Kidney epithelial cell (primary cell): ENCODE measurements around the gene SEPTIN12. TPM values are rescaled to one million over a fixed set of nuclear protein-coding genes. Genes with fewer than 3 reads are reported as not detected.

Experiments
- DNase-seq: peaks from one replicate; pipeline ENCODE4 v3.0.0-alpha.2; 2010; ENCODE audit warnings: low read depth
- H3K27me3 ChIP-seq: 2 replicates; pipeline ENCODE4 v1.6.0; 2011; ENCODE audit warnings: low read length; ENCODE audit not compliant: control insufficient read depth, insufficient read depth
- H3K36me3 ChIP-seq: 2 replicates; pipeline ENCODE4 v1.5.1; 2011; ENCODE audit warnings: low read length; ENCODE audit not compliant: control insufficient read depth, insufficient read depth
- H3K4me3 ChIP-seq: 2 replicates; pipeline ENCODE4 v1.5.1; 2011; ENCODE audit warnings: low read depth, mild to moderate bottlenecking, control low read depth, low read length
- total RNA-seq: library from RNA; depleted of rRNA; stranded (reverse); fragments of >200 nt; gene quantifications from 2 replicates; pipeline ENCODE4 v1.2.3, GENCODE V29; 2015
- TF ChIP-seq, protein P1 (sequence below): IDR thresholded peaks from 2 replicates; pipeline ENCODE4 v1.5.1; 2011; ENCODE audit warnings: mild to moderate bottlenecking, moderate library complexity, low read length, control low read depth, inconsistent platforms; ENCODE audit not compliant: insufficient read depth, poor library complexity, severe bottlenecking

The SEPTIN12 gene
- total RNA-seq, 1 donor from 2014 or later: not detected

DNA sequence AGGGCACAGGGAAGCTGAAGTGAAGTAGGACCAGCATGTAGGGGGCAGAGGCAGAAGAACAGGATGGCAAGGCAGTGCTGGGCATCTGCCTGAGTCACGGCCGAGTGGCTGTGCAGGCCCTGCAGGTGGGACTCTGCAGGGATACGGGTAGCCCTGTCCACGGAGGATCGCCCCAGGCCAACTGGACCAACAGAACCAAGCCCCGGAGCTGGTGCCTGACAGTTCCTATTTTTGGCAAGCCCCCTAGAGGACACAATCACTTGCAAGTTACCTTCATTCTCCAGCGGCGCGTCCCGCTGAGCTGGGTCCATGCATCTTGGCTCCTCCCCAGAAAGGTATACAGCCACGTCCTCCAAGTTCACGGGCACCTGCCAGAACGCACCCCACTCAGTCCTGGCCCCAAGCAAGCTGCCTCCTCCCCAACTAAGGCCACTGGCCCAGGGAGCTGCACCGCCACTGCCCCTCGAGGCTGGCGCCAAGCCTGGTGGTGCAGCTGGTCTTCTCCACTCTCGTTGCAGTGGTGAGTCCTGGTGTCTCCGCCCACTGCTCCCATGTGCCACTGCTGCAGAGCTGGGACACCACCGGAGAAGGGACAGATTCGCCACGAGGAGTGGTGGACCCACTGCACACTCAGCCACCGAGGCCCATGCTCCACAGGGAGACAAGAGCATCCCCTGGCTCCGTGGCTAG is 27.8 kb downstream of the SEPTIN12 start:
- H3K27me3 ChIP-seq: no peaks in the 10 kb centered on the region
- peaks cover 8% of the 10 kb centered on the region for H3K36me3 ChIP-seq
- TF ChIP-seq, protein P1, sequence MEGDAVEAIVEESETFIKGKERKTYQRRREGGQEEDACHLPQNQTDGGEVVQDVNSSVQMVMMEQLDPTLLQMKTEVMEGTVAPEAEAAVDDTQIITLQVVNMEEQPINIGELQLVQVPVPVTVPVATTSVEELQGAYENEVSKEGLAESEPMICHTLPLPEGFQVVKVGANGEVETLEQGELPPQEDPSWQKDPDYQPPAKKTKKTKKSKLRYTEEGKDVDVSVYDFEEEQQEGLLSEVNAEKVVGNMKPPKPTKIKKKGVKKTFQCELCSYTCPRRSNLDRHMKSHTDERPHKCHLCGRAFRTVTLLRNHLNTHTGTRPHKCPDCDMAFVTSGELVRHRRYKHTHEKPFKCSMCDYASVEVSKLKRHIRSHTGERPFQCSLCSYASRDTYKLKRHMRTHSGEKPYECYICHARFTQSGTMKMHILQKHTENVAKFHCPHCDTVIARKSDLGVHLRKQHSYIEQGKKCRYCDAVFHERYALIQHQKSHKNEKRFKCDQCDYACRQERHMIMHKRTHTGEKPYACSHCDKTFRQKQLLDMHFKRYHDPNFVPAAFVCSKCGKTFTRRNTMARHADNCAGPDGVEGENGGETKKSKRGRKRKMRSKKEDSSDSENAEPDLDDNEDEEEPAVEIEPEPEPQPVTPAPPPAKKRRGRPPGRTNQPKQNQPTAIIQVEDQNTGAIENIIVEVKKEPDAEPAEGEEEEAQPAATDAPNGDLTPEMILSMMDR: no peak
- no peak for DNase-seq
- H3K4me3 ChIP-seq: no peak overlapping the region

- no peaks in the 10 kb centered on the region for H3K27me3 ChIP-seq
- TF ChIP-seq, protein P1: no peak
- DNase-seq: no peak
- H3K4me3 ChIP-seq: no peak overlapping the region
- H3K36me3 ChIP-seq: peaks cover 3% of the 10 kb centered on the region
These were observed 32.5 kb downstream of the SEPTIN12 start for GRCh38 chr16:4755687-4756086.

GRCh38 chr16:4754865-4755264 is 33.3 kb downstream of the SEPTIN12 start:
- H3K36me3 ChIP-seq: peaks cover 1% of the 10 kb centered on the region
- H3K4me3 ChIP-seq: no peak overlapping the region
- no peak for DNase-seq
- no peaks in the 10 kb centered on the region for H3K27me3 ChIP-seq
- TF ChIP-seq, protein P1: no peak

GRCh38 chr16:4753227-4753626 is 34.9 kb downstream of the SEPTIN12 start:
- Histone ChIP-seq H3K4me3 (no peak overlapping the region), H3K36me3 (peaks cover 1% of the 10 kb centered on the region), H3K27me3 (no peaks in the 10 kb centered on the region)
- TF ChIP-seq, protein P1: no peak
- DNase-seq: no peak

- peaks cover 1% of the 10 kb centered on the region for H3K36me3 ChIP-seq
- no peaks in the 10 kb centered on the region for H3K27me3 ChIP-seq
- no peak for DNase-seq
- no peak overlapping the region for H3K4me3 ChIP-seq
- TF ChIP-seq, protein P1: no peak
These were observed 35.6 kb downstream of the SEPTIN12 start for GRCh38 chr16:4752351-4753100.
